ENCODE results near the gene MSL1. TPM values are rescaled to one million over a fixed set of nuclear protein-coding genes. Genes with fewer than 3 reads are reported as not detected.

Gene MSL1
- total RNA-seq, 4 donors from 2014 or later = 69.3 to 166 (median 86.9) TPM

DNA sequence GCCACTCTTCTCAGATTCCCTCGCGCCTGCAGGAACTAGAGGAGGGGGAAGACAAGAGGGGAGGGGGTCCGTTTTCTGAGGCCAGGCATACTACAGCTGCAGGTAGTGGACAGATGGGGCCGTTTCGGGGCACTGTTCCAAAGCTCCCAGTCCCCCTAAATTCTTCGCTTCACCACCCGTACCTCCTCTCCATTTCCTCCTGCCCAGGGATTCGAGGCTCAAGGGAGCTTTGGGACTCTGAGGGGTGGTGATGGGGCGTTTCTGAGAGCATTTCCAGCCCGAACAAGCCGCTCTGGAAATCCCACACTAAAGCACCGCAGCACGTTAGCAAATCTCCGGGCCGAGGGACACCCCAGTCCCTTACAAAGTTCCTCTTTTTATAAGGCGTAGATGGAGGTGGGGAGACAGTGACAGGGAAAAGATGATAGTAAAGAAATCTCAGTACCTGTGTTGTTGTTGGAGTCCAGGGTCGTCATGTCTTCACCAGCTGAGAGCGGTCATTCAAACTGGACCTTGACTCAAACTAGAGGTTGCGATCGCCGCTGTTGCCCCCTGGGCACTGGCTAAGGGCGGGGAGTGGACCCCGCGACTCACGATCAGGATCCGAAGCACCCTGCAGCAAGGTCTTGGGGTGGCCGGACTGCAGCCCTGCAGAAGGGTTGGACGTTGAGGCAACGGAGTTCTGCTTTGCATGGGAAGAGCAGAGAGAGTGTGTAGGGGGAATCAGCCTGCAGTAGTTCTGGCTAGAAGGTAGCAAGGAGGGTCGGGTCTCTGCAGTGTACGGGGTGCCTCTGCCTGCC is 22.0 kb upstream of the MSL1 start:
- TF ChIP-seq POLR2A (IDR thresholded peaks at IDR 0.05) = no peak
- no peak for TF ChIP-seq EP300 (IDR thresholded peaks at IDR 0.05)
- TF ChIP-seq POLR2AphosphoS5 (IDR thresholded peaks at IDR 0.05) = no peak
- TF ChIP-seq, protein P1, sequence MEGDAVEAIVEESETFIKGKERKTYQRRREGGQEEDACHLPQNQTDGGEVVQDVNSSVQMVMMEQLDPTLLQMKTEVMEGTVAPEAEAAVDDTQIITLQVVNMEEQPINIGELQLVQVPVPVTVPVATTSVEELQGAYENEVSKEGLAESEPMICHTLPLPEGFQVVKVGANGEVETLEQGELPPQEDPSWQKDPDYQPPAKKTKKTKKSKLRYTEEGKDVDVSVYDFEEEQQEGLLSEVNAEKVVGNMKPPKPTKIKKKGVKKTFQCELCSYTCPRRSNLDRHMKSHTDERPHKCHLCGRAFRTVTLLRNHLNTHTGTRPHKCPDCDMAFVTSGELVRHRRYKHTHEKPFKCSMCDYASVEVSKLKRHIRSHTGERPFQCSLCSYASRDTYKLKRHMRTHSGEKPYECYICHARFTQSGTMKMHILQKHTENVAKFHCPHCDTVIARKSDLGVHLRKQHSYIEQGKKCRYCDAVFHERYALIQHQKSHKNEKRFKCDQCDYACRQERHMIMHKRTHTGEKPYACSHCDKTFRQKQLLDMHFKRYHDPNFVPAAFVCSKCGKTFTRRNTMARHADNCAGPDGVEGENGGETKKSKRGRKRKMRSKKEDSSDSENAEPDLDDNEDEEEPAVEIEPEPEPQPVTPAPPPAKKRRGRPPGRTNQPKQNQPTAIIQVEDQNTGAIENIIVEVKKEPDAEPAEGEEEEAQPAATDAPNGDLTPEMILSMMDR (IDR thresholded peaks at IDR 0.05) = no peak
- 3% methylated on average over 17 of the region's 31 CpGs for WGBS
- Histone ChIP-seq H3K27me3 (no peaks in the 10 kb centered on the region), H3K27ac (peak overlapping the region; percentile 95), H3K4me1 (peaks cover 83% of the 10 kb centered on the region), H3K4me3 (peak overlapping the region; percentile 61), H3K36me3 (peaks cover 19% of the 10 kb centered on the region), H3K9me3 (no peaks in the 10 kb centered on the region)
- DNase-seq (ENCODE audit: low spot score in 2 of 2) = no peak

DNA sequence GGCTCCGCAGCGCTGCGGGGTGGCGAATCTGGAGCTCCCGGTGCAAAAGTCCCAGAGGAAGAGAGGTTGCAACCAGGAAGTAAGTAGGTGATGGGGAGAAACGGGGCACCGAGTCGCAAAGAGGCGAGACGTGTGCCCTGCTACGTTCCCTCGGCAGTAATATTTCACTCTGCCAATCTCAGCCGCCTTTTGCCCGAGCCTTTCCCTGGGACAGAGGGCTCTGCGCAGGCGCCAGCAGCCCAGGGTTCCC is 21.4 kb upstream of the MSL1 start, which contains the start of gene NR1D1:
TSS of gene NR1D1 (minus strand) at position 171 of the 250 bp plus-strand sequence. CDS start 495 bp downstream, outside the sequence.
- H3K4me3 ChIP-seq = peak within 1 kb of the TSS; percentile 61
- no peak for DNase-seq (ENCODE audit: low spot score in 2 of 2)
- no peaks in the 10 kb centered on the region for H3K27me3 ChIP-seq
- WGBS = 2% methylated on average over 10 of the region's 16 CpGs
- H3K27ac ChIP-seq = peak within 1 kb of the TSS; percentile 95
- H3K4me1 ChIP-seq = peaks cover 83% of the 10 kb centered on the region
- TF ChIP-seq, protein P1 (IDR thresholded peaks at IDR 0.05) = no peak
- TF ChIP-seq POLR2A (IDR thresholded peaks at IDR 0.05) (peak in 1 of 2 donors; percentile 88), POLR2AphosphoS5 (IDR thresholded peaks at IDR 0.05) (peak; percentile 91 to 97 (median 97)), EP300 (IDR thresholded peaks at IDR 0.05) (no peak)
- H3K36me3 ChIP-seq = peaks cover 14% of the 10 kb centered on the region
- no peaks in the 10 kb centered on the region for H3K9me3 ChIP-seq

DNA sequence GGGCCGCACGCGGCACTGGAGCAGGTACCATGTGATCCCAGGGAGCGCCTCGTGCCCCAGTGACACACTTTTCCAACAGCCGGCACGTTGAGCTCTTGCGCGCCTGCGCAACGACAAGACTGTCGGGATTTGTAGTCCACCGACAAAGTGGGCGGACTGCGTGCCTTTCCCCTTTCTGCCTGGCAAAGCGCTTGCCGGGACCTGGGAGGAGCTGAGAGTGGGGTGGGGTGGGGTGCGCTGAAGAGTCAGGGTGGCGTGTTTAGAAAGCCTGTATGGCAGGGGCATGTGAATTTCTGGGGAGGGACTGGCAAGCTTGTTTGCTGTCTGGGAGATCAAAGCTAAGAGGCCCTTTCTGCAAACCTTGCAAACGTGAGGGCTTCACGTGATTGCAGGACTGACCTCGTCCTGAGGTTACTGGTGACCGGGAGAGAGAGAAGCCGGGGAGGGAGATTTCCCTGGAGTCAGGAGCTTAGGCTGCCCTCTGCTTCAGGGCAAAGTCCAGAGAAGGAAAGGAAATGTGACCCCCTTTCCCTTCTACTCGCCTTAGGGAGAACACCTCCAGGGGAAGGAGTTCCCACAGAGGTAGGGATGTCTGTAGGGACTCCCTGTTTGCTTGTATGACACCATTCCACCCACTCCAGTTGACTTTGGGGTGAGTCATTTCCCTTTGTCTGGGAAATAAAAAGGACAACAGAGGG is 21.0 kb upstream of the MSL1 start:
- 1% methylated on average over 23 of the region's 25 CpGs for WGBS
- H3K4me3 ChIP-seq = peak overlapping the region; percentile 61
- H3K4me1 ChIP-seq = peaks cover 83% of the 10 kb centered on the region
- TF ChIP-seq POLR2AphosphoS5 (IDR thresholded peaks at IDR 0.05) = peak; percentile 13 to 50 (median 13)
- TF ChIP-seq, protein P1 (IDR thresholded peaks at IDR 0.05) = no peak
- no peak for TF ChIP-seq POLR2A (IDR thresholded peaks at IDR 0.05)
- no peak for TF ChIP-seq EP300 (IDR thresholded peaks at IDR 0.05)
- H3K27ac ChIP-seq = peak overlapping the region; percentile 95
- peak; percentile 99 for DNase-seq (ENCODE audit: low spot score in 2 of 2)
- H3K9me3 ChIP-seq = no peaks in the 10 kb centered on the region
- no peaks in the 10 kb centered on the region for H3K27me3 ChIP-seq
- H3K36me3 ChIP-seq = peaks cover 9% of the 10 kb centered on the region

DNA sequence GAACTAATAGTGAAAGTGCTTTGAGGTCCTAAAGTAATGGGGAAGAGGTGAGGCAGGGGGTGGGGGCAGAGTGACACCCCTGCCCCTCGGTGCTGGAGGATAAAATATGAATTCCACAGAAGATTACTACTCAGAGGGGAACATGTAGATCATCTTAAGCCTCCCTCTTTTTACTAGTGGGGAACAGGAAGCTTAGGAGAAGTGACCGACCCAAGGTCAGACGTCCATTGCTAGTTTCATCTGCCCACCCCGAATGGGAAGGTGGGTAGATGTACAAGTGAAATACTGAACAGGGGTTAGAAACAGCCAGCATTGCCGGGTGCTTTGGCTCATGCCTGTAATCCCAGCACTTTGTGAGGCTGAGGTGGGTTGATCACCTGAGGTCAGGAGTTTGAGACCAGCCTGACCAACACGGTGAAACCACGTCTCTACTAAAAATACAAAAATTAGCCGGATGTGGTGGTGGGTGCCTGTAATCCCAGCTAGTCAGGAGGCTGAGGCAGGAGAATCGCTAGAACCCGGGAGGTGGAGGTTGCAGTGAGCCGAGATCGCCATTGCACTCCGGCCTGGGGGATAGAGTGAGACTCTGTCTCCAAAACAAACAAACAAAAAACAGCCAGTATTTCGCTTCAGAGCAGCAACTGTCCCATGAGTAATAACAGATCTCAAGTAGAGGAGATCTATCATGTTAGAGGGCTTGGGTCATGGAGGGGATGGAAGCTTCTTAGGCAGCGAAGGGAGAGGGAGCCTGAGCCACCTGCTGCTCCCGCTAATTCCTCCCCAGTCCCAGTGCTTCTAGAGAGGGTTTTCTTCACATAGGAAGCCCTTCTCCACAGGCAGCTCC is 20.2 kb upstream of the MSL1 start:
- no peak for TF ChIP-seq POLR2AphosphoS5 (IDR thresholded peaks at IDR 0.05)
- TF ChIP-seq EP300 (IDR thresholded peaks at IDR 0.05) = no peak
- peak overlapping the region; percentile 95 for H3K27ac ChIP-seq
- no peak for DNase-seq (ENCODE audit: low spot score in 2 of 2)
- H3K27me3 ChIP-seq = no peaks in the 10 kb centered on the region
- peak overlapping the region; percentile 61 for H3K4me3 ChIP-seq
- H3K36me3 ChIP-seq = peaks cover 2% of the 10 kb centered on the region
- no peaks in the 10 kb centered on the region for H3K9me3 ChIP-seq
- H3K4me1 ChIP-seq = peaks cover 83% of the 10 kb centered on the region
- 69% methylated on average over 16 of the region's 16 CpGs for WGBS

DNA sequence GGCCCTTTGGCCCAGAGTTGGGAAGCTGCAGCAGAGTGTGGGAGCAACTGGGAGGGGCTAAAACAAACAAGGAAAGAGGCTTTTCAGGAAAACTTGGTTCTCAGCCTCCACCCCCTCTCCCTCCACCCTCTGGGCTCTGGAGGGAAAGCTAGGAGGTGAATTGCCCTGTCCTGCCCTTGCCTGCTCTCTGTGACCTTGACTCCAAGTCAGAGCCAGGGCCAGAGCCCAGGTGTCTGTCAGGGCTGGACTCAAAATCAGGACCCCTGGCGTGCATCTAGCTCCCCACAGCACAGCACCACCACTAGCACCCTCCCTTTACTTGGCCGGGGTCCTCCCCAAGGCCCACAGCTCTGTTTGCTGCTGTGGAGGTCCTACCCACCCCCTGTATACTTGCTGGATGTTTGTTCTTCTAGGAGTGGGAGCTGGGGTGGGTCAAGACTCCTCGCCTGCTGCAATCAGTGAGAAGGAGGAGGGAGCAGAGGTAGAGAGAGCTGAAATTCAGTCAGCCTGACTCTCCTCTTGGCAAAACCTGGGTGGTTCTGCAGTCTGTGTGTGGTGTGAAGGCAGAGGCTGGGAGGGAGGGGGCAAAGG is 18.6 kb upstream of the MSL1 start:
- Histone ChIP-seq H3K9me3 (no peaks in the 10 kb centered on the region), H3K36me3 (no peaks in the 10 kb centered on the region), H3K27ac (peak overlapping the region; percentile 94), H3K4me3 (no peak overlapping the region), H3K27me3 (no peaks in the 10 kb centered on the region), H3K4me1 (peaks cover 83% of the 10 kb centered on the region)
- WGBS = 50% methylated on average over 3 of the region's 3 CpGs
- TF ChIP-seq POLR2A (IDR thresholded peaks at IDR 0.05) = no peak
- no peak for TF ChIP-seq POLR2AphosphoS5 (IDR thresholded peaks at IDR 0.05)
- TF ChIP-seq, protein P1 (IDR thresholded peaks at IDR 0.05) = no peak
- TF ChIP-seq EP300 (IDR thresholded peaks at IDR 0.05) = no peak
- DNase-seq (ENCODE audit: low spot score in 2 of 2) = no peak
